Colonic mucosa (tissue), 4 donors: ENCODE measurements around the gene PGBD1. TPM values are rescaled to one million over a fixed set of nuclear protein-coding genes. Genes with fewer than 3 reads are reported as not detected.

Experiments
- DNase-seq: peaks from one replicate; pipeline ENCODE4 v3.0.0-alpha.2; 2020
- H3K27ac ChIP-seq: fragments of 200-600 bp; one replicate; pipeline ENCODE4 v1.8.0; 2021
- H3K27me3 ChIP-seq: fragments of 200-600 bp; one replicate; pipeline ENCODE4 v1.8.0; 2021
- H3K36me3 ChIP-seq: fragments of 200-600 bp; one replicate; pipeline ENCODE4 v1.8.0; 2021
- H3K4me1 ChIP-seq: fragments of 200-600 bp; one replicate; pipeline ENCODE4 v1.8.0; 2021; ENCODE audit warnings: mild to moderate bottlenecking
- H3K4me3 ChIP-seq: fragments of 200-600 bp; one replicate; pipeline ENCODE4 v1.8.0; 2021
- H3K9ac ChIP-seq, 2 donors: one replicate each; pipeline ENCODE4 v1.7.0; 2013; ENCODE audit warnings: control low read depth in 2 of 2, low read depth in 2 of 2, low read length in 2 of 2
- H3K9me3 ChIP-seq: fragments of 200-600 bp; one replicate; pipeline ENCODE4 v1.8.0; 2021
- CTCF ChIP-seq: fragments of 200-600 bp; IDR thresholded peaks from one replicate; pipeline ENCODE4 v1.8.0; 2022; ENCODE audit warnings: antibody characterized with exemption, mild to moderate bottlenecking
- intact Hi-C: fragments of 100-400 bp; cut with DNase I; formaldehyde crosslinking; loops from one replicate; pipeline ENCODE4 v1.14.1; 2022
- total RNA-seq, 2 donors: library from RNA; stranded (reverse); fragmentation: NEBNext Ultra II Directional in 1 of 2; extraction: Animal tissue kit (Norgen Biotek cat#: 25700) in 1 of 2; gene quantifications; one replicate each; pipeline ENCODE4 v1.2.1, GENCODE V29; 2021
- donor health status: healthy.
- donor health status: DM: no; HTN: no; CAD: no.
- donor health status: DM: no; HTN: no; CAD: no.

The PGBD1 gene
- 1 to 10 TPM; 1.0 to 2.0 TPM for total RNA-seq

GRCh38 chr6:28281288-28282064, at the start of gene PGBD1:
TSS of gene PGBD1 (plus strand) at chr6:28281572. CDS start at chr6:28283814, 2,242 bp downstream.
- H3K27ac ChIP-seq, result no peak within 1 kb of the TSS

DNA sequence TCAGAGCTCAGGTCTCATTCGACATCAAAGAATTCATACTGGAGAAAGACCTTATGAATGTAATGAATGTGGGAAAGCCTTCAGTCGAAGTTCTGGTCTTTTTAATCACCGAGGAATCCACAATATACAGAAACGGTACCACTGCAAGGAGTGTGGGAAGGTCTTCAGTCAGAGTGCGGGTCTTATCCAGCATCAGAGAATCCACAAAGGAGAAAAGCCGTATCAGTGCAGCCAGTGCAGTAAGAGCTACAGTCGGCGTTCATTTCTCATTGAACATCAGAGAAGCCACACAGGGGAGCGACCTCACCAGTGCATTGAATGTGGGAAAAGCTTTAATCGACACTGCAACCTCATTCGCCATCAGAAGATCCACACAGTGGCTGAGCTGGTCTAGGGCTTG, 48.6 kb upstream of the PGBD1 start:
- no peaks in the 10 kb centered on the region for H3K4me1 ChIP-seq
- H3K27ac ChIP-seq, result no peak overlapping the region
- no peak for TF ChIP-seq CTCF
- H3K36me3 ChIP-seq, result no peaks in the 10 kb centered on the region
- intact Hi-C loops, result no loop called here
- DNase-seq, result no peak
- no peaks in the 10 kb centered on the region for H3K9me3 ChIP-seq
- no peaks in the 10 kb centered on the region for H3K27me3 ChIP-seq
- H3K9ac ChIP-seq, result no peak overlapping the region
- no peak overlapping the region for H3K4me3 ChIP-seq

More at GRCh38 chr6:28281288-28282064, at the start of gene PGBD1:
- TF ChIP-seq CTCF, result no peak
- no peaks in the 10 kb centered on the region for H3K9me3 ChIP-seq
- peak within 1 kb of the TSS; percentile 53 for H3K4me3 ChIP-seq
- H3K36me3 ChIP-seq, result no peaks in the 10 kb centered on the region
- no peaks in the 10 kb centered on the region for H3K4me1 ChIP-seq
- H3K9ac ChIP-seq, result peak within 1 kb of the TSS; percentile 44 to 57
- peak; percentile 59 for DNase-seq
- no peaks in the 10 kb centered on the region for H3K27me3 ChIP-seq
- intact Hi-C loops, result no loop called here

DNA sequence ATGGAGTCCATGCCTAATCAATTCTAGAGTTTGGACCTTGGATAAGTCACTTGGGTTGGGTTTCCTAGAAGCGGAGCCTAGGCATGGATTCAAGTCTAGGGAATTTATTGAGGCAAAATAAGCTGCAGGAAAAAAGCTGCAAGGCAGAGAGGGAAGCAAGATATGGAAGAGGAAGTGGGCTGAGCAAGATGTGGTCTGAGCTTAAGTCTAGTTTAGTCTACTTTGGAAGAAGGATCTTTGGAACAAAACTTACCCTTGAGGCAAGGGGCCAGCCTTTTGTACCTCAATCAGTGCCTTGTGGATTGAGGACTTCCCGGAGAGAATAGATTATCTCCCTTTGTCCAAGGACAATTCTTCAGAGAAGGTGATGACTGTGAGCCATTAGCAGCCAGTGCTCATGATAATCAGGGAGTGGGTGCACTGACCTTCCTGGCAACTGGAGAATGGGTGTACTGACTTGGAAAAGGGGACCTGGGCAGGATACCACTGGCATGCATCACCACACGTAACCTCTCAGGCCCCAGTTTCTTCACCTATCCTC, 45.4 kb upstream of the PGBD1 start:
- no peaks in the 10 kb centered on the region for H3K36me3 ChIP-seq
- DNase-seq, result no peak
- no peaks in the 10 kb centered on the region for H3K4me1 ChIP-seq
- no peaks in the 10 kb centered on the region for H3K27me3 ChIP-seq
- intact Hi-C loops, result no loop called here
- TF ChIP-seq CTCF, result no peak
- no peak overlapping the region for H3K27ac ChIP-seq
- no peak overlapping the region for H3K4me3 ChIP-seq
- no peak overlapping the region for H3K9ac ChIP-seq
- H3K9me3 ChIP-seq, result no peaks in the 10 kb centered on the region

GRCh38 chr6:28239636-28240035, 41.7 kb upstream of the PGBD1 start:
- no peak for DNase-seq
- no peak overlapping the region for H3K4me3 ChIP-seq
- H3K9me3 ChIP-seq, result no peaks in the 10 kb centered on the region
- TF ChIP-seq CTCF, result no peak
- H3K4me1 ChIP-seq, result no peaks in the 10 kb centered on the region
- H3K27me3 ChIP-seq, result no peaks in the 10 kb centered on the region
- no peaks in the 10 kb centered on the region for H3K36me3 ChIP-seq
- H3K9ac ChIP-seq, result no peak overlapping the region
- no peak overlapping the region for H3K27ac ChIP-seq
- intact Hi-C loops, result no loop called here

- no peak overlapping the region for H3K27ac ChIP-seq
- no peaks in the 10 kb centered on the region for H3K27me3 ChIP-seq
- no peaks in the 10 kb centered on the region for H3K4me1 ChIP-seq
- intact Hi-C loops, result no loop called here
- no peaks in the 10 kb centered on the region for H3K9me3 ChIP-seq
- H3K9ac ChIP-seq, result no peak overlapping the region
- no peak overlapping the region for H3K4me3 ChIP-seq
- no peak for DNase-seq
- no peak for TF ChIP-seq CTCF
- H3K36me3 ChIP-seq, result no peaks in the 10 kb centered on the region
Measured at GRCh38 chr6:28240471-28240870, 40.9 kb upstream of the PGBD1 start.
